ENCODE data around the gene DOHH. TPM values are rescaled to one million over a fixed set of nuclear protein-coding genes. Genes with fewer than 3 reads are reported as not detected.

Gene DOHH
- total and polyA plus RNA-seq, 4 donors, result 7.8 to 21.5 (median 19.3) TPM

- peaks cover 0 to 14% (median 2%) of the 10 kb centered on the region in 5 donors for H3K4me1 ChIP-seq (ENCODE audit: control insufficient read depth in 5 of 5, insufficient read depth in 5 of 5, low read length in 5 of 5)
- peaks cover 0 to 2% (median 0%) of the 10 kb centered on the region in 4 donors for H3K9me3 ChIP-seq (ENCODE audit: control insufficient read depth in 4 of 4, insufficient read depth in 3 of 4, low read length in 3 of 4)
- no peak for ATAC-seq (ENCODE audit: insufficient read depth, low FRiP score)
- no peak overlapping the region for H3K9ac ChIP-seq (ENCODE audit: insufficient read depth in 1 of 2, low read length in 2 of 2)
- H3K27ac ChIP-seq (ENCODE audit: low read depth in 1 of 2, low read length in 1 of 2), result no peak overlapping the region
- TF ChIP-seq, protein P1, sequence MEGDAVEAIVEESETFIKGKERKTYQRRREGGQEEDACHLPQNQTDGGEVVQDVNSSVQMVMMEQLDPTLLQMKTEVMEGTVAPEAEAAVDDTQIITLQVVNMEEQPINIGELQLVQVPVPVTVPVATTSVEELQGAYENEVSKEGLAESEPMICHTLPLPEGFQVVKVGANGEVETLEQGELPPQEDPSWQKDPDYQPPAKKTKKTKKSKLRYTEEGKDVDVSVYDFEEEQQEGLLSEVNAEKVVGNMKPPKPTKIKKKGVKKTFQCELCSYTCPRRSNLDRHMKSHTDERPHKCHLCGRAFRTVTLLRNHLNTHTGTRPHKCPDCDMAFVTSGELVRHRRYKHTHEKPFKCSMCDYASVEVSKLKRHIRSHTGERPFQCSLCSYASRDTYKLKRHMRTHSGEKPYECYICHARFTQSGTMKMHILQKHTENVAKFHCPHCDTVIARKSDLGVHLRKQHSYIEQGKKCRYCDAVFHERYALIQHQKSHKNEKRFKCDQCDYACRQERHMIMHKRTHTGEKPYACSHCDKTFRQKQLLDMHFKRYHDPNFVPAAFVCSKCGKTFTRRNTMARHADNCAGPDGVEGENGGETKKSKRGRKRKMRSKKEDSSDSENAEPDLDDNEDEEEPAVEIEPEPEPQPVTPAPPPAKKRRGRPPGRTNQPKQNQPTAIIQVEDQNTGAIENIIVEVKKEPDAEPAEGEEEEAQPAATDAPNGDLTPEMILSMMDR (IDR thresholded peaks at IDR 0.05; ENCODE audit: control extremely low read depth, extremely low read depth), result no peak
- H3K27me3 ChIP-seq (ENCODE audit: control insufficient read depth in 3 of 3, insufficient read depth in 3 of 3, low read length in 2 of 3), result no peaks in the 10 kb centered on the region
- peaks cover 19 to 64% (median 33%) of the 10 kb centered on the region in 4 donors for H3K36me3 ChIP-seq (ENCODE audit: control insufficient read depth in 4 of 4, insufficient read depth in 4 of 4, low read length in 4 of 4)
- H3K4me3 ChIP-seq, result no peak overlapping the region
- WGBS, 2 donors, result 94 to 96% methylated on average over 38 of the region's 38 CpGs
- no peak for DNase-seq
Measured at GRCh38 chr19:3452171-3452941, 48.1 kb downstream of the DOHH start.

- H3K4me3 ChIP-seq, result no peak overlapping the region
- DNase-seq, result no peak
- no peaks in the 10 kb centered on the region for H3K27me3 ChIP-seq (ENCODE audit: control insufficient read depth in 3 of 3, insufficient read depth in 3 of 3, low read length in 2 of 3)
- TF ChIP-seq, protein P1 (IDR thresholded peaks at IDR 0.05; ENCODE audit: control extremely low read depth, extremely low read depth), result no peak
- peaks cover 19 to 57% (median 30%) of the 10 kb centered on the region in 4 donors for H3K36me3 ChIP-seq (ENCODE audit: control insufficient read depth in 4 of 4, insufficient read depth in 4 of 4, low read length in 4 of 4)
- WGBS, 2 donors, result 90 to 93% methylated on average over 10 of the region's 10 CpGs
- H3K9me3 ChIP-seq (ENCODE audit: control insufficient read depth in 4 of 4, insufficient read depth in 3 of 4, low read length in 3 of 4), result peaks cover 0 to 2% (median 0%) of the 10 kb centered on the region in 4 donors
- H3K27ac ChIP-seq (ENCODE audit: low read depth in 1 of 2, low read length in 1 of 2), result peak overlapping the region; percentile 52 to 95
- ATAC-seq (ENCODE audit: insufficient read depth, low FRiP score), result no peak
- H3K4me1 ChIP-seq (ENCODE audit: control insufficient read depth in 5 of 5, insufficient read depth in 5 of 5, low read length in 5 of 5), result peaks cover 0 to 7% (median 0%) of the 10 kb centered on the region in 5 donors
- H3K9ac ChIP-seq (ENCODE audit: insufficient read depth in 1 of 2, low read length in 2 of 2), result no peak overlapping the region
Measured at GRCh38 chr19:3451451-3451866, 49.0 kb downstream of the DOHH start.

DNA sequence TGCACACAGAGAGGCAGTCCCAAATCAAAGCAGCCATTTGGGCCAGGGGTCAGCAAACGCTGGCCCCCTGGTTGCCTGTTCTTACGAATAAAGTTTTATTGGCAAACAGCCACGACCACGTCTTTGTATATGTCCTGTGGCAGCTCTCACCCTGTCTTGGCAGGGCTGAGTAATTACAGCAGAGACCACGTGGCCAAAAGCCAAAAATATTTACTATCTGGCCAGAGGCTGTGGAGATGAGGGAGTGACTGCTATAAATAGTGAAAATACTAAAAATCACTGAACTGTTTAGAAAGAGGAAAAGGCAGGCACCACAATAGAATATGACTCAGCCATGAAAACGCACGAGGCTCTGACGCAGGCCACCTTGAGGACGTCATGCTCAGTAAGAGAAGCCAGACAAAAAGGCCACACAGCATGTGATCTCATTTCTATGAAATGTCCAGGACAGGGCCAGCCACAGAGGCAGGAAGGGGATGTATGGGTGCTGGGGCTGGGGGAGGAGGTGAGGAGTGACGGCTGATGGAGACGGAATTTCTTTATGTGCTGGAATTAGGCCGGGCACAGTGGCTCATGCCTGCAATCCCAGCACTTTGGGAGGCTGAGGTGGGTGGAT, 49.6 kb downstream of the DOHH start:
- H3K27ac ChIP-seq (ENCODE audit: low read depth in 1 of 2, low read length in 1 of 2), result peak overlapping the region; percentile 52 to 95
- no peak overlapping the region for H3K4me3 ChIP-seq
- peaks cover 19 to 56% (median 32%) of the 10 kb centered on the region in 4 donors for H3K36me3 ChIP-seq (ENCODE audit: control insufficient read depth in 4 of 4, insufficient read depth in 4 of 4, low read length in 4 of 4)
- H3K9ac ChIP-seq (ENCODE audit: insufficient read depth in 1 of 2, low read length in 2 of 2), result no peak overlapping the region
- peaks cover 0 to 2% (median 0%) of the 10 kb centered on the region in 4 donors for H3K9me3 ChIP-seq (ENCODE audit: control insufficient read depth in 4 of 4, insufficient read depth in 3 of 4, low read length in 3 of 4)
- ATAC-seq (ENCODE audit: insufficient read depth, low FRiP score), result peak; percentile 75
- TF ChIP-seq, protein P1 (IDR thresholded peaks at IDR 0.05; ENCODE audit: control extremely low read depth, extremely low read depth), result no peak
- DNase-seq, result peak; percentile 67 to 92 (median 86)
- WGBS, 2 donors, result 39 to 57% methylated on average over 12 of the region's 12 CpGs
- no peaks in the 10 kb centered on the region for H3K27me3 ChIP-seq (ENCODE audit: control insufficient read depth in 3 of 3, insufficient read depth in 3 of 3, low read length in 2 of 3)
- H3K4me1 ChIP-seq (ENCODE audit: control insufficient read depth in 5 of 5, insufficient read depth in 5 of 5, low read length in 5 of 5), result peaks cover 0 to 7% (median 0%) of the 10 kb centered on the region in 5 donors
